Activated CD4-positive, alpha-beta T cell treated with anti-CD3 and anti-CD28 coated beads for 36 hours (primary cell): Measurements from ENCODE around the gene NCAPG2. TPM values are rescaled to one million over a fixed set of nuclear protein-coding genes. Genes with fewer than 3 reads are reported as not detected.

Experiments used
- ATAC-seq: fragments of 200-7000 bp; cut with Tn5 transposase; one replicate; pipeline ENCODE4 v1.10.0; 2021; ENCODE audit warnings: mild to moderate bottlenecking, moderate library complexity
- CTCF ChIA-PET: fragments of 350-600 bp; sonication (Branson Sonifier 250); formaldehyde crosslinking; loops from one replicate; lab custom pipeline; 2021; ENCODE audit warnings: antibody characterized with exemption; lab: Charles Lee
- POLR2A ChIA-PET: fragments of 350-600 bp; sonication (Branson Sonifier 250); formaldehyde crosslinking; loops from one replicate; lab custom pipeline; 2021; ENCODE audit warnings: antibody characterized with exemption, inconsistent platforms; lab: Charles Lee
- DNase-seq: peaks from one replicate; pipeline ENCODE4 v3.0.0-alpha.2; 2020
- H3K27ac Mint-ChIP-seq: one replicate; pipeline ENCODE4 v1.8.0; 2021; ENCODE audit warnings: mixed read lengths
- H3K27me3 Mint-ChIP-seq: one replicate; pipeline ENCODE4 v1.8.0; 2021; ENCODE audit warnings: mixed read lengths
- H3K36me3 Mint-ChIP-seq: one replicate; pipeline ENCODE4 v1.8.0; 2021; ENCODE audit warnings: low read depth, mixed read lengths
- H3K4me1 Mint-ChIP-seq: one replicate; pipeline ENCODE4 v1.8.0; 2021; ENCODE audit warnings: mixed read lengths
- H3K4me3 Mint-ChIP-seq: one replicate; pipeline ENCODE4 v1.8.0; 2021; ENCODE audit warnings: mild to moderate bottlenecking, moderate library complexity, mixed read lengths
- H3K9me3 Mint-ChIP-seq: one replicate; pipeline ENCODE4 v1.8.0; 2021; ENCODE audit warnings: low read depth, mixed read lengths
- intact Hi-C, 2 experiments: fragments of 100-400 bp; cut with DNase I in 1 of 2; cut with micrococcal nuclease in 1 of 2; formaldehyde crosslinking; loops; one replicate each; pipeline versions ENCODE4 v1.14.2 to v1.15.1; 2022 to 2024; cut with DNase I, micrococcal nuclease
- total RNA-seq, 2 experiments: library from RNA; stranded (reverse); gene quantifications; one replicate each; pipeline ENCODE4 v1.2.3, GENCODE V29; 2021

Gene NCAPG2
- total RNA-seq, 2 experiments from 2014 or later: 85.4 to 127 TPM

DNA sequence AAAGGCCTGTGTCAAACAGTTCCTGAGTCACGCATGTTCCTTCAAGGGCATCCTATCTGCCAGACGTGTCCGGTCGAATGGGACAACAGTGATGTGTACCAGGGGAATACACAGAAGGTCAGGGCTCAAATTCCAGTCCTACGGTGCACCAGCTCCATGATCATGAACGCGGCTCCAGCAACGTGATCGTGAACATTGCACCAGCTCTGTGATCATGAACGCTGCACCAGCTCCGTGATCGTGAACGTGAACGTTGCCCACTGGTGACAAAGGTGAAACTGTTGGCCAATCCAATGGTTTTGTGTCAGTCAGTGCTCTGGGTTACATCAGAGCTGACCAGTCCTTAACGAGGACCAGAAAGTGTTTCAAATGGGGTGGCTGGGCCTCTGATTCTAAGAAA, 112.7 kb downstream of the NCAPG2 start:
- H3K27ac Mint-ChIP-seq: no peak overlapping the region
- no peak for DNase-seq
- CTCF ChIA-PET: no interaction called here
- POLR2A ChIA-PET: no interaction called here
- intact Hi-C loops: no loop called here
- ATAC-seq: no peak
- no peak overlapping the region for H3K4me3 Mint-ChIP-seq
- no peaks in the 10 kb centered on the region for H3K4me1 Mint-ChIP-seq
- no peaks in the 10 kb centered on the region for H3K36me3 Mint-ChIP-seq
- no peaks in the 10 kb centered on the region for H3K9me3 Mint-ChIP-seq
- peaks cover 14% of the 10 kb centered on the region for H3K27me3 Mint-ChIP-seq

DNA sequence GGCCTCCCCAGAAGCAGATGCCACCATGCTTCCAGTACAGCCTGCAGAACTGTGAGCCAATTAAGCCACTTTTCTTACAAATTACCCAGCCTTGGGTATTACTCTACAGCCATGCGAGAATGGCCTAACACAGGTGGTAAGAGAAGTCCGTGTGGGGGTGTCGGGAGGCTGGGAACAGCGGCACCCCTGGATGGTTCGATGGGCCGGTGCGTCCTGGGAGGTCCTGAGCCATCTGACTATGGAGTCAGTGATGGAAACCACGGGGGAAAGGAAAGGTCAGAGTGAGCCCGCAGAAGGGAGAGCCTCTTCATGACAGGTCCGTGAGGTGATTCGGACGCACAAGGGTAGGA, 114.4 kb downstream of the NCAPG2 start:
- H3K4me3 Mint-ChIP-seq: no peak overlapping the region
- peaks cover 23% of the 10 kb centered on the region for H3K27me3 Mint-ChIP-seq
- ChIA-PET POLR2A (no interaction called here), CTCF (interaction anchor here (0.6 kb wide), 1 partner anchor 1002 kb away, joined by 3 read pairs; no protein-coding TSS in a partner anchor)
- ATAC-seq (no peak), DNase-seq (no peak)
- intact Hi-C loops: no loop called here
- H3K36me3 Mint-ChIP-seq: no peaks in the 10 kb centered on the region
- H3K9me3 Mint-ChIP-seq: no peaks in the 10 kb centered on the region
- no peak overlapping the region for H3K27ac Mint-ChIP-seq
- H3K4me1 Mint-ChIP-seq: peaks cover 4% of the 10 kb centered on the region

DNA sequence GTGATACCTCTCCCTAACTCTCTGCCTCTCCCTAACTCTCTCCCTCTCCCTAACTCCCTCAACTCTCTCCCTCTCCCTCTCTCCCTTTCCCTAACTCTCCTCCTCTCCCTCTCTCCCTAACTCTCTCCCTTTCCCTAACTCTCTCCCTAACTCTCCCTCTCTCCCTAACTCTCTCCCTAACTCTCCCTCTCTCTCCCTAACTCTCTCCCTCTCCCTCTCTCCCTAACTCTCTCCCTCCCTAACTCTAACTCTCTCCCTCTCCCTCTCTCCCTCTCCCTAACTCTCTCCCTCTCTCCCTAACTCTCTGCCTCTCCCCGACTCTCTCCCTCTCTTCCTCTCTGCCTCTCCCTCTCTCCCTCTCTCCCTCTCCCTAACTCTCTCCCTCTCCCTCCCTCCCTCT, 115.0 kb downstream of the NCAPG2 start:
- H3K4me3 Mint-ChIP-seq: no peak overlapping the region
- CTCF ChIA-PET: no interaction called here
- H3K36me3 Mint-ChIP-seq: no peaks in the 10 kb centered on the region
- DNase-seq (no peak), ATAC-seq (no peak)
- POLR2A ChIA-PET: no interaction called here
- H3K27ac Mint-ChIP-seq: no peak overlapping the region
- peaks cover 4% of the 10 kb centered on the region for H3K4me1 Mint-ChIP-seq
- peaks cover 26% of the 10 kb centered on the region for H3K27me3 Mint-ChIP-seq
- intact Hi-C loops: no loop called here
- no peaks in the 10 kb centered on the region for H3K9me3 Mint-ChIP-seq

DNA sequence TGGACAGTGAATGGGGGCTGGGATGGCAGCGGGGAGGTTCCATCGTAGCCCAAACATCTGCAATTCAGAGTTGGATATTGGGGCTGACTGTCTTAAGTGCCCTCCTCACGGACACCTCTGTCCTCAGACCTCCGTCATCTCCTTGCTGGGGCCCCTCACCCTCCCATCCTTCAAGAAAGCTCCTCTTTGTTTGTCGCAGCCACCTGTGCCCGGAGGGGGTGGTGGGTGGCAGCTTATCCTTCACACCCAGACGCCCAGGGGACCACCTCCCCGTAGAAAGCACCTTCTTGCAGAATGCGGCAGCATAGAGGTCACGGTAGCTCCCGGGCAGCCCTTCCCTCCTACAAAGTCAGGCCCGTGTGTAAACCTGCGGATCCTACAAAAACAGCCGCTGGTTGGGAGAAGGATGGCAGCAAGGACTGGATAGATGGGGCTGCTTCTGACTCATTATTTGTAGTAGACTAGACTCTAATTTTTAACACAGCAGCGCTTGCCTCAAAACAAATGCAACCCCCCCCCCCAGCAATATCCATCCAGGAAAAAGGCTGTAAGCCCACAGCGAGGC, 115.6 kb downstream of the NCAPG2 start:
- H3K27ac Mint-ChIP-seq: no peak overlapping the region
- intact Hi-C loops: no loop called here
- no peak for ATAC-seq
- no peaks in the 10 kb centered on the region for H3K36me3 Mint-ChIP-seq
- peaks cover 4% of the 10 kb centered on the region for H3K4me1 Mint-ChIP-seq
- peaks cover 32% of the 10 kb centered on the region for H3K27me3 Mint-ChIP-seq
- DNase-seq: no peak
- CTCF ChIA-PET: no interaction called here
- H3K4me3 Mint-ChIP-seq: peak overlapping the region; percentile 38
- POLR2A ChIA-PET: no interaction called here
- H3K9me3 Mint-ChIP-seq: no peaks in the 10 kb centered on the region

DNA sequence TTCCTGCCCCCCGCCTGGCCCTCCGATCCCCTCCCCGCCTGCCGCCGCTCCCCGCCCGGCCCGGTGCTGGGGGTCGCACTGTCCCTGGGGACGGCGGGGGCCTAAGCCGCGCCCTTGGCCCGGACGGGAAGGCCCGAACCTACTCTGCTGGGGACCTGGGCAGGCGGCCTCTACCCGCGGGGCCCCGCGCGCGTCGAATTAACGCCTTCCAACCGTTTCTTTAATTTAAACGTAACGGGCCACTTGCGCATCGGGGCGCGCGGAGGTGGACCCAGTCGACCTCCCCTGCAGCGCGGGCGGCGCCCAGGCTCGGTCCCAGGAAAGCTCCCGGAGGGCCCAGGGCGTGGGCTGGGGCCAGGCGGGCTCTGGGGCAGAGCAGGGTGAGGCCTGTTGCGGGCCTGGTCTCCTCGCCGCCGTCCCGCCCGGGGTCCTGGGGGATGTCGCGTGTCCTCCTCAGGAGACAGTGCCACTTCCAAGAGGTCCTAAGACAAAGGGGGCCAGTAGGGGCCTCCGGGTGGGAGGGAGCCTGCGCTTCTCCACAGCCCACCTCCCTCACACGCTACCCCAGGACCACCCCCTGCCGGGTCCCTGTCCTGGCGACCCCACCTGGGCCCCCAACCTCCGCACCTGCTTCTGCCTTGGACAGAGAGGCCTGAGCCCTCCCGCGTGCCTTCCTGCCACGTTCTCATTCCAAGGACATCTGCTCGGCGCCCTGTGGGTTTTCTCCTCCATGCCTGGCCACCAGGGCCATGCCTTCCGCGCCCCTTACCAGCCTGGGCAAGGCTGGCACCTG, 116.3 kb downstream of the NCAPG2 start:
- Mint-ChIP-seq H3K27me3 (peaks cover 39% of the 10 kb centered on the region), H3K27ac (no peak overlapping the region), H3K9me3 (no peaks in the 10 kb centered on the region), H3K4me1 (peaks cover 4% of the 10 kb centered on the region), H3K4me3 (peak overlapping the region; percentile 38), H3K36me3 (no peaks in the 10 kb centered on the region)
- intact Hi-C loops: no loop called here
- CTCF ChIA-PET: no interaction called here
- DNase-seq (no peak), ATAC-seq (peak; percentile 15)
- POLR2A ChIA-PET: no interaction called here

DNA sequence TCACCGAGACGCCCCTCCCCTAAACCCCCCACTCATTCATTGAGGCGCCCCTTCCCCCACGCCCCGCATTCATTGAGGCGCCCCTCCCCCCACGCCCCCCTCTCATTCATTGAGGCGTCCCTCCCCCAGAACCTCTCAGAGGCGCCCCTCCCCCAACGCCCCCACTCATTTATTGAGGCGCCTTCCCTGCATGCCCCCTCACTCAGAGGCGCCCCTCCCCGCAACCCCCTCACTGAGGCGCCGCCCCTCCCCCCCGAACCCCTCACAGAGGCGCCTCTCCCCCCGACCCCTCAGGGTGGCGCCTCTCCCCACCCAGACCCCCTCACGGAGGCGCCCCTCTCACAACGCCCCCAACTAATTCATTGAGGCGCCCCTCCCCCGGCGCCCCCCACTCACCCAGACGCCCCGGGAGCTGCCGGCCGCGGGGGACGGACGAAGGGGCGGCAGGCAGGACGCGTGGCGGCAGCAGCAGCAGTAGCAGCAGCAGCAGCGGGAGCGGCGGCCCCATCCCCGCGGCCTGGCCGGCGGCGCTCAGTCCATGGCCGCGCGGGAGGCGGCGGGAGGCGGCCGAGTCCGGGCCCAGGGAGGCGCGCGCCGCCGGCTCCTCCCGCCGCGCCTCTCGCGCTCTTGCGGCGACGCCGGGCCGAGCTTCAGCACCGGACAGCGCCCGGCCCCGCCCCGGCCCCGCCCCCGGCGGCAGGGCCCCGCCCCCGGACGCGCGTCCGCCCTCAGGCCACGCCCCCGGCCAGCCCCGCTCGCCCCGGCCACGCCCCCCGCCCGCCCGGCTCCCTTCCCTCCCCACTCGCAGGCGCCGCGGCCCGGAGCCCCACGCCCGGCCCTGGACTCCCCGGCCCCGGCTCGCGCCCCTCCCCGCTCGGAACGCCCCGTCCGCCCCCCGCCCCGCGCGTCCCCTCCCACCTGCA, 117.2 kb downstream of the NCAPG2 start, which contains the start of gene PTPRN2:
Gene PTPRN2 (minus strand): TSS at position 662 of the 923 bp plus-strand sequence.
- CTCF ChIA-PET: no interaction called here
- Mint-ChIP-seq H3K27ac (no peak within 1 kb of the TSS), H3K9me3 (no peaks in the 10 kb centered on the region), H3K36me3 (no peaks in the 10 kb centered on the region), H3K4me1 (peaks cover 4% of the 10 kb centered on the region), H3K27me3 (peaks cover 44% of the 10 kb centered on the region), H3K4me3 (peak within 1 kb of the TSS; percentile 38)
- POLR2A ChIA-PET: no interaction called here
- ATAC-seq (peak; percentile 87), DNase-seq (peak; percentile 83)
- intact Hi-C loops: loop anchor here in 1 of 2 experiments (1.0 to 2.0 kb wide), 3 partner anchors 69 to 389 kb away; partner anchors contain the start of gene NCAPG2

DNA sequence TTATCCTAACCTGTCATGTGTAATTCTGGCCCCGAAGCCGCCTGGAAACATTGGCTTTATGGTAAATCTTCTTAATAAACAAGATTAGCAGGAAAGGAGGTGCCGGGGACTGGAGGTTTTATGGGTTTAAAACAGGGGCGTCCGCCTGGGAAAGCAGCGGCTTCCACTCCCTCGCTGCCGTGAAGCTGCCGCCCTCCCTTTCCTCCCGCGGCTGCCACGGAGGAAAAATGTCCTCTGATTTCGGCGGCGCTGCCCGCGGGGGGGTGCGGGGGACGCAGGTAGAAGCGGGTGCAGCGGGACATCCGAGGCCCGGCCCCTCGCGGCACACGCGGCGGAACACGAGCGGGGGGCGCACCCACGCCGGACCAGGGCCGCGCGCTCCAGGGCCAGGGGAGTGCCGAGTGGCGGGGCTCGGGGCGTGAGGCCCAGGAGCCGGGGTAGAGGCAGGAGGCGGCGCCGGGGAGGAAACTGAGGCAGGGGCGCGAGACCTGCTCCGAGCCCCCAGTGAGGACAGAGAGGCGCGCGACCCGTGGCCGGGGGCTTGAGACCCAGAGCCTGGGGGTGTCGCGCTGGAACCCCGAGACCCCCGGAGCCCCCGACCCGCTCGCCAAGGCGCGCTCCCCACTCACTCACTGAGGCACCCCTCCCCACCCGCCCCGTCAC, 118.0 kb downstream of the NCAPG2 start:
- Mint-ChIP-seq H3K4me3 (no peak overlapping the region), H3K9me3 (no peaks in the 10 kb centered on the region), H3K4me1 (peaks cover 4% of the 10 kb centered on the region), H3K27ac (no peak overlapping the region), H3K36me3 (no peaks in the 10 kb centered on the region), H3K27me3 (peaks cover 48% of the 10 kb centered on the region)
- ChIA-PET POLR2A (interaction anchor here (0.7 kb wide), 1 partner anchor 64 kb away, joined by 3 read pairs; no protein-coding TSS in a partner anchor), CTCF (no interaction called here)
- intact Hi-C loops: loop anchor here in 1 of 2 experiments (1.0 to 2.0 kb wide), 3 partner anchors 70 to 390 kb away; partner anchors contain the start of gene NCAPG2
- ATAC-seq: no peak
- DNase-seq: no peak

DNA sequence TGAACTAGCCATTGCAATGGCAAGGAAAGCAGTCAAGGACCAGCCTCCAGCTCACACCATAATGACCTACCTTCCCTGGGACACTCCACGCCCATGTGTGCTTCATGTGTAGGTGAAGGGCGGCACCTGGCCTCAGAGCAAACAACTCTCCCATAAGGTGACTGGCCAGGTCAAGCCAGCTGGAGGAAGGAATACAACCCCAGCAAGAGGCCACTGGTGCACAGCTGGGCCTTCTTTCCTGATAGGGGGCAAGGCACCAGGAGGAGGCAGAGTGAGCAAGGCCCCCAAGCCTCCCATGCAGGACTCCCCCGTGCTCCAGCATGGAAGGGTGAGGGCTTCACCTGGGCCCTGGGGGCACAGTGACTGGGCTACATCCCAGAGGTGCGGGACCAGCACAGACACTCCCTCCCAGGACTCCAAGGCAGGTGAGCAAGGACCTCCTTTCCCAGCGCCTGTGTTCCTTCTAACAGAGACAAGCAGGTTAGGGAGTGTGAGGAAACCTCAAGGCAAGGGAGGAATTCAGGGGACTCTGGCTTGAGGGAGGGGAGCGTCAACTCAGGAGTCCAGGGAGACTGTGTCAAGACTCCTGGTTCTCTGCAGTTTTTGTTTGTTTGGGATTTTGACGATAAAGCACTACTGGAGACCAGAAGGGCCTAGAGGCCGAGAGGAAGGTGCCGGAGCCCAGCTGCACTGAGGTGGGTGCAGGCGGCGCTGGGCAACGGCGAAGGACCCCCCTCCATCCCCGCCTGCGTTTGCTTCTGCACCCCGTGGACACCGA, 118.7 kb downstream of the NCAPG2 start:
- peak overlapping the region; percentile 40 for H3K4me3 Mint-ChIP-seq
- H3K27ac Mint-ChIP-seq: no peak overlapping the region
- H3K4me1 Mint-ChIP-seq: peaks cover 4% of the 10 kb centered on the region
- DNase-seq: no peak
- H3K36me3 Mint-ChIP-seq: no peaks in the 10 kb centered on the region
- ChIA-PET POLR2A (interaction anchor here (0.7 kb wide), 1 partner anchor 63 kb away, joined by 3 read pairs; no protein-coding TSS in a partner anchor), CTCF (no interaction called here)
- H3K9me3 Mint-ChIP-seq: no peaks in the 10 kb centered on the region
- no peak for ATAC-seq
- peaks cover 48% of the 10 kb centered on the region for H3K27me3 Mint-ChIP-seq
- intact Hi-C loops: loop anchor here in 1 of 2 experiments (2.0 kb wide), 2 partner anchors 71 to 391 kb away; no protein-coding TSS in a partner anchor

DNA sequence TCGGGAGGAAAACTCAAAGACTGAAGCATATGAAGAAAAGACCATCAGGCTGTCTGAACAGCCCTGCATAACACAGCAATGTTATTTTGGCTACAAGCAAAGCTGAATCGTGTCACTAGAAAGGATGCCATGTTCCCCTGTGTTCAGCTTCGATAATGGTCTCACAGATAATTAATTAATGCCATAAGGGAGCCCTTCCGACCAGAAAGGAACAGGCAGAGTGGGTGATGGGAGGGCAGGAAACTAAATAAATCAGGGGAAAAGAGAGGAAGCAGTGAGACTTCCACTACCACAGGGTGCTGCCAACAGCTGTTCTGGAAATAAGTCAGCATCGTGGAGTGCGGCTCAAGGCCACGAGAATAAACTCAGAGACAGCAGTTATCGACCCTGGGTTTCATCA, 120.2 kb downstream of the NCAPG2 start:
- Mint-ChIP-seq H3K36me3 (no peaks in the 10 kb centered on the region), H3K27ac (no peak overlapping the region), H3K4me3 (no peak overlapping the region), H3K9me3 (peaks cover 10% of the 10 kb centered on the region), H3K27me3 (peaks cover 45% of the 10 kb centered on the region), H3K4me1 (peaks cover 4% of the 10 kb centered on the region)
- no peak for DNase-seq
- ATAC-seq: no peak
- CTCF ChIA-PET: interaction anchor here (1.4 kb wide), 1 partner anchor 11 kb away, joined by 5 read pairs; no protein-coding TSS in a partner anchor
- intact Hi-C loops: no loop called here
- POLR2A ChIA-PET: no interaction called here

DNA sequence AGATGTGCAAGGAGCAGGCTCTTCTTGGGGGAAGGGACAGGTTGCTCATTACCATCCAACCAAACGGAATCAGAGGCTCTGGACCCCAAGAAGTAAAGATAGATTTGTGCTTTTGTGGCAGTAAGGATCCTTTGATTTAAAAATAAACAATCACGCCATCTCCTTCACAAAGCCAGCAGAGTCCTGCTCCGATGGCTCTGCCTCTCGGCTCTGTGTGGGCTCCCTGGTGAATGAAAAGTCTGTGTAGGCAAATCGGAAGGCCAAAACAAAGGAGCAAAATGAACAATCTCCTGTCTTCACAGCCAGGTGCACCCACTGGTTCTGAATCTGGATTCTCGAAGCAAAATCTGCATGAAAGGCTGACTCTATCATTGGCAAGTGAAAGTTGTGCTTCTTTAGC, 120.8 kb downstream of the NCAPG2 start:
- intact Hi-C loops: no loop called here
- peaks cover 39% of the 10 kb centered on the region for H3K27me3 Mint-ChIP-seq
- no peak for ATAC-seq
- H3K36me3 Mint-ChIP-seq: no peaks in the 10 kb centered on the region
- no peak for DNase-seq
- H3K27ac Mint-ChIP-seq: no peak overlapping the region
- ChIA-PET POLR2A (no interaction called here), CTCF (no interaction called here)
- peaks cover 12% of the 10 kb centered on the region for H3K9me3 Mint-ChIP-seq
- peaks cover 4% of the 10 kb centered on the region for H3K4me1 Mint-ChIP-seq
- H3K4me3 Mint-ChIP-seq: no peak overlapping the region
